Ovary (tissue), 3 donors: ENCODE measurements around the gene CACNA1E.

Source experiments
- POLR2A ChIP-seq: fragments of 450-650 bp; IDR thresholded peaks from one replicate; pipeline ENCODE4 v1.6.1; 2017; ENCODE audit warnings: antibody characterized with exemption, mild to moderate bottlenecking, moderate library complexity
- TF ChIP-seq, protein P1 (sequence below), 3 donors: fragments of 450-650 bp in 2 of 3; fragments of 200-600 bp in 1 of 3; IDR thresholded peaks; one replicate each; pipeline versions ENCODE4 v1.5.1 to v1.8.0; 2016 to 2022; ENCODE audit warnings: antibody characterized with exemption in 3 of 3, mild to moderate bottlenecking in 1 of 3
- donor health status: DM: no; HTN: no; CAD: no.

DNA sequence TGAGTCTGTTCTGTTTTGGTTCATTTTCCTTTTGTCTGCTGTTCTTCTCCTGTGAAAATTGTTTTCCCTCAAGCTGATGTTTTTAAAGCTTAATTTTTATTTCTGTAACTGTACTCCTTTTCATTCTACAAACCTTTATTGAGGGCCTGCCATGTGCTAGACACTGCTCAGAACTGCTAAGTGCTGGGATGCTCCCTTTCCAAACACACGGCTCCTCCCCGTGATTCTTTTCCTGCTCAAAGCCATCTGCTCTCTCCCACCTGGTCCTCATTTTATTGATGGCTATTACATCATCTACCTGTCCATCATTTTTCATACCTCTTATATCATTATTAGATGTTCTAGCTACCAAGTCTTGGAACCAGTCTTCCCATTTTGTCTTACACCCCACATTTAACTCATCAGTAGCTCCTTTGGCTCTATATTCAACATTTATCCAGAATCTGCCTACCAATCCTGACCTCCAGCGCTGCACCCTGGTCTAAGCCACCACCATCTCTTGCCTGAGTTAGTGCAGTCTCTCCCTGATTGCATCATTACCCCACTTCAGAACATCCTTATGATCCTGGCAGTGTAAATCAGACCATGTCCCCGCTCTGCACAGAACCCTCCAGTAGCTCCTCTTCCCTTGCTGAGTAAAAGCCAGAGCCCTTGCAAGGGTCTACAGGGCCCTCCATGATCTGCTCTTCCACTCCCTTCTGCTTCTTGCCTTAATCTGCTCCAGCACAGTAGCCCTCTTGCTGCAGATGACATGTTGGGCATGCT is 118.1 kb downstream of the CACNA1E start:
- no peak for TF ChIP-seq POLR2A
- TF ChIP-seq, protein P1, sequence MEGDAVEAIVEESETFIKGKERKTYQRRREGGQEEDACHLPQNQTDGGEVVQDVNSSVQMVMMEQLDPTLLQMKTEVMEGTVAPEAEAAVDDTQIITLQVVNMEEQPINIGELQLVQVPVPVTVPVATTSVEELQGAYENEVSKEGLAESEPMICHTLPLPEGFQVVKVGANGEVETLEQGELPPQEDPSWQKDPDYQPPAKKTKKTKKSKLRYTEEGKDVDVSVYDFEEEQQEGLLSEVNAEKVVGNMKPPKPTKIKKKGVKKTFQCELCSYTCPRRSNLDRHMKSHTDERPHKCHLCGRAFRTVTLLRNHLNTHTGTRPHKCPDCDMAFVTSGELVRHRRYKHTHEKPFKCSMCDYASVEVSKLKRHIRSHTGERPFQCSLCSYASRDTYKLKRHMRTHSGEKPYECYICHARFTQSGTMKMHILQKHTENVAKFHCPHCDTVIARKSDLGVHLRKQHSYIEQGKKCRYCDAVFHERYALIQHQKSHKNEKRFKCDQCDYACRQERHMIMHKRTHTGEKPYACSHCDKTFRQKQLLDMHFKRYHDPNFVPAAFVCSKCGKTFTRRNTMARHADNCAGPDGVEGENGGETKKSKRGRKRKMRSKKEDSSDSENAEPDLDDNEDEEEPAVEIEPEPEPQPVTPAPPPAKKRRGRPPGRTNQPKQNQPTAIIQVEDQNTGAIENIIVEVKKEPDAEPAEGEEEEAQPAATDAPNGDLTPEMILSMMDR (IDR thresholded peaks at IDR 0.05) = no peak
